ENCODE results near the gene COMT.

GRCh38 chr22:19979712-19980493, 38.3 kb downstream of the COMT start:
- TF ChIP-seq CTCF (IDR thresholded peaks at IDR 0.05 in 8 of 11, conservative IDR thresholded peaks at IDR 0.05 in 3 of 11) (no peak), POLR2A (IDR thresholded peaks at IDR 0.05) (no peak)
